ENCODE measurements around the gene TMEM87B.
"Not testable (repeated sequence)": the region's sequence is repeated elsewhere in the genome, so short reads cannot be mapped to it uniquely, and the experiment has no call there.

The TMEM87B gene

GRCh38 chr2:112032689-112033465 is 22.2 kb upstream of the TMEM87B start:
- DNase-seq (ENCODE audit: low spot score) (peak; percentile 70), FAIRE-seq (no peak)

- FAIRE-seq: peak; percentile 63
- DNase-seq (ENCODE audit: low spot score): no peak
Observed at GRCh38 chr2:112033600-112033999, 21.5 kb upstream of the TMEM87B start.

- no peak for DNase-seq (ENCODE audit: low spot score)
- FAIRE-seq: no peak
Observed at GRCh38 chr2:112034924-112035323, 20.1 kb upstream of the TMEM87B start.

- DNase-seq (ENCODE audit: low spot score) (no peak), FAIRE-seq (no peak)
Observed at GRCh38 chr2:112035786-112036185, 19.3 kb upstream of the TMEM87B start.

- not testable (repeated sequence) for FAIRE-seq; DNase-seq (ENCODE audit: low spot score)
Observed at GRCh38 chr2:112039556-112039955, 15.5 kb upstream of the TMEM87B start.

- not testable (repeated sequence) for DNase-seq (ENCODE audit: low spot score); FAIRE-seq
Observed at GRCh38 chr2:112040066-112040465, 15.0 kb upstream of the TMEM87B start.

GRCh38 chr2:112041460-112041859 is 13.6 kb upstream of the TMEM87B start:
- DNase-seq (ENCODE audit: low spot score): not testable (repeated sequence)

GRCh38 chr2:112045446-112046014 is 9.5 kb upstream of the TMEM87B start:
- FAIRE-seq: no peak
- no peak for DNase-seq (ENCODE audit: low spot score)

More at GRCh38 chr2:112041460-112041859, 13.6 kb upstream of the TMEM87B start:
- not testable (repeated sequence) for FAIRE-seq

- FAIRE-seq: no peak
Observed at GRCh38 chr2:112046231-112046630, 8.8 kb upstream of the TMEM87B start.

GRCh38 chr2:112047537-112048235 is 7.4 kb upstream of the TMEM87B start:
- FAIRE-seq (no peak), DNase-seq (ENCODE audit: low spot score) (no peak)

More at GRCh38 chr2:112046231-112046630, 8.8 kb upstream of the TMEM87B start:
- no peak for DNase-seq (ENCODE audit: low spot score)

- DNase-seq (ENCODE audit: low spot score) (no peak), FAIRE-seq (no peak)
Observed at GRCh38 chr2:112048236-112048592, 6.9 kb upstream of the TMEM87B start.

GRCh38 chr2:112048887-112049286 is 6.2 kb upstream of the TMEM87B start:
- DNase-seq (ENCODE audit: low spot score): peak; percentile 57
- no peak for FAIRE-seq

GRCh38 chr2:112050316-112050715 is 4.8 kb upstream of the TMEM87B start:
- DNase-seq (ENCODE audit: low spot score) (no peak), FAIRE-seq (no peak)

- peak; percentile 97 for DNase-seq (ENCODE audit: low spot score)
- peak; percentile 91 for FAIRE-seq
Observed at GRCh38 chr2:112053917-112054846, 887 bp upstream of the TMEM87B start.

- no peak for FAIRE-seq
Observed at GRCh38 chr2:112055730-112056625, 909 bp downstream of the TMEM87B start.

GRCh38 chr2:112056626-112056987 is 1.5 kb downstream of the TMEM87B start:
- FAIRE-seq: no peak

More at GRCh38 chr2:112055730-112056625, 909 bp downstream of the TMEM87B start:
- DNase-seq (ENCODE audit: low spot score): peak; percentile 58

GRCh38 chr2:112059671-112060070 is 4.6 kb downstream of the TMEM87B start:
- FAIRE-seq (no peak), DNase-seq (ENCODE audit: low spot score) (no peak)

More at GRCh38 chr2:112056626-112056987, 1.5 kb downstream of the TMEM87B start:
- no peak for DNase-seq (ENCODE audit: low spot score)

GRCh38 chr2:112061299-112061698 is 6.2 kb downstream of the TMEM87B start:
- no peak for FAIRE-seq
- DNase-seq (ENCODE audit: low spot score): no peak

- FAIRE-seq (no peak), DNase-seq (ENCODE audit: low spot score) (no peak)
Observed at GRCh38 chr2:112061840-112062239, 6.8 kb downstream of the TMEM87B start.

- no peak for DNase-seq (ENCODE audit: low spot score)
- FAIRE-seq: no peak
Observed at GRCh38 chr2:112062894-112063293, 7.8 kb downstream of the TMEM87B start.
